SK-N-MC (cell line): ENCODE measurements around the gene KRTAP10-6.

ENCODE experiments used
- EZH2 ChIP-seq: fragments of 200-600 bp; sonication (generic); IDR thresholded peaks from one replicate; pipeline ENCODE4 v1.6.1; 2017; ENCODE audit warnings: antibody characterized with exemption
- FOXP2 ChIP-seq: optimal IDR thresholded peaks from 2 replicates; pipeline ENCODE3; 2011; ENCODE audit warnings: mild to moderate bottlenecking, moderate library complexity; ENCODE audit not compliant: insufficient read depth; ENCODE audit errors: extremely low read length, control extremely low read depth
- POLR2AphosphoS5 ChIP-seq: IDR thresholded peaks from 2 replicates; pipeline ENCODE4 v1.6.1; 2012; ENCODE audit warnings: mild to moderate bottlenecking, low read depth, low read length, borderline replicate concordance

GRCh38 chr21:44612669-44613229 lies 20.4 kb upstream of the KRTAP10-6 start:
- no peak for TF ChIP-seq EZH2
- no peak for TF ChIP-seq POLR2AphosphoS5
- TF ChIP-seq FOXP2 = no peak
